ENCODE measurements around the gene TTC32. TPM values are rescaled to one million over a fixed set of nuclear protein-coding genes. Genes with fewer than 3 reads are reported as not detected.

The TTC32 gene
- total RNA-seq, 1 experiment from 2014 or later, result 9.9 TPM

GRCh38 chr2:19916385-19916950 lies 14.7 kb upstream of the TTC32 start:
- Mint-ChIP-seq H3K4me3 (no peak overlapping the region), H3K4me1 (no peaks in the 10 kb centered on the region), H3K27ac (no peak overlapping the region), H3K27me3 (ENCODE audit: low read depth) (no peaks in the 10 kb centered on the region), H3K36me3 (peaks cover 11% of the 10 kb centered on the region), H3K9me3 (no peaks in the 10 kb centered on the region)
- POLR2A ChIA-PET, result no interaction called here
- CTCF ChIA-PET, result interaction anchor here (0.8 kb wide), 1 partner anchor 100 kb away, joined by 3 read pairs; no protein-coding TSS in a partner anchor
- TF ChIP-seq IRF1 (CRISPR knock-in tag; IDR thresholded peaks at IDR 0.05) (no peak), ZNF121 (CRISPR knock-in tag; IDR thresholded peaks at IDR 0.05) (no peak), EMX1 (CRISPR knock-in tag; IDR thresholded peaks at IDR 0.05) (no peak), PREB (CRISPR knock-in tag; IDR thresholded peaks at IDR 0.05; ENCODE audit: borderline replicate concordance) (no peak), ZNF416 (CRISPR knock-in tag; IDR thresholded peaks at IDR 0.05) (no peak), E2F5 (CRISPR knock-in tag; IDR thresholded peaks at IDR 0.05) (no peak), ZBTB21 (CRISPR knock-in tag; IDR thresholded peaks at IDR 0.05; ENCODE audit: borderline replicate concordance) (no peak), SMAD3 (CRISPR knock-in tag; IDR thresholded peaks at IDR 0.05; ENCODE audit: borderline replicate concordance) (no peak), CBFB (CRISPR knock-in tag; IDR thresholded peaks at IDR 0.05; ENCODE audit: low read depth) (no peak), KAT7 (CRISPR knock-in tag; IDR thresholded peaks at IDR 0.05; ENCODE audit: borderline replicate concordance) (no peak), NFYB (CRISPR knock-in tag; conservative IDR thresholded peaks at IDR 0.05; ENCODE audit: low read depth) (no peak), ZNF219 (CRISPR knock-in tag; IDR thresholded peaks at IDR 0.05; ENCODE audit: borderline replicate concordance) (no peak)
- ATAC-seq, result peak; percentile 73
- DNase-seq (ENCODE audit: low spot score), result peak; percentile 21

- CTCF ChIA-PET, result no interaction called here
- DNase-seq (ENCODE audit: low spot score) (no peak), ATAC-seq (no peak)
- Mint-ChIP-seq H3K36me3 (peaks cover 4% of the 10 kb centered on the region), H3K9me3 (no peaks in the 10 kb centered on the region), H3K27me3 (ENCODE audit: low read depth) (no peaks in the 10 kb centered on the region), H3K4me1 (no peaks in the 10 kb centered on the region), H3K27ac (no peak overlapping the region), H3K4me3 (no peak overlapping the region)
- TF ChIP-seq MXD4 (CRISPR knock-in tag; IDR thresholded peaks at IDR 0.05; ENCODE audit: borderline replicate concordance), result no peak
- TF ChIP-seq NR2C2 (CRISPR knock-in tag; IDR thresholded peaks at IDR 0.05), result no peak
- no peak for TF ChIP-seq ZNF396 (CRISPR knock-in tag; IDR thresholded peaks at IDR 0.05; ENCODE audit: borderline replicate concordance)
- TF ChIP-seq FOXJ3 (CRISPR knock-in tag; IDR thresholded peaks at IDR 0.05; ENCODE audit: borderline replicate concordance), result no peak
- no peak for TF ChIP-seq ZBTB21 (CRISPR knock-in tag; IDR thresholded peaks at IDR 0.05; ENCODE audit: borderline replicate concordance)
- TF ChIP-seq ZNF425 (CRISPR knock-in tag; conservative IDR thresholded peaks at IDR 0.05), result no peak
- no peak for TF ChIP-seq AFF4 (CRISPR knock-in tag; IDR thresholded peaks at IDR 0.05; ENCODE audit: borderline replicate concordance)
- POLR2A ChIA-PET, result no interaction called here
Measured at GRCh38 chr2:19914266-19914975, 12.6 kb upstream of the TTC32 start.
